IPS DF 4.7 (cell line): ENCODE data around the gene ELMOD1.

Experiments used
- DNase-seq: peaks from one replicate; pipeline ENCODE4 v3.0.0-alpha.2; 2013; ENCODE audit warnings: low spot score; ENCODE audit errors: extremely low read depth

ELMOD1 gene

DNA sequence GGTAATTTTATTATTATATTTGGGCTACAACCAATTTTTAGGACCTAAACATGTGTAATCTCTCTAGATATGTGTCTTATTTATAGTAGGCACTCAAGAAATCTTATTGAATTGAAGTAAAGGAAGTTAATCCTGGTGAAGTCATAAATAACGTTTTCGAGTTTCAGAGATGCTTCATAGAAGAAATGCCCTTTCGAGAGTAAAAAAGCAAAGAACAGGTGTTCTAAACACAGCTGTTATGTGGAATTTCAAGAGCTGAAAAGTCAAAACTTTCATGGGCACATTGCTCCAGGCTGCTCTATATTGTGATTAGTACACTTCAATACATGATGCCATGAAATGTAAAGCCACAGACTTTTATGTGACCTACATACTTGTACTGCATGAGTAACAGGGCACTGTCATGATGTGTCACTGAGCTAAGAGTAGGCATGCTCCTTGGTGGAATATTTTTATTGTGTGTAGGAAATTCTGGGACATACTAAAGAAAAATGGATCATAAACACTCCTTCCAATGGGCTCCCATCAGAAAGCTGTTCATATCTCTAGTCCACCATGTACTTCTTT lies 7.2 kb upstream of the ELMOD1 start:
- no peak for DNase-seq

DNA sequence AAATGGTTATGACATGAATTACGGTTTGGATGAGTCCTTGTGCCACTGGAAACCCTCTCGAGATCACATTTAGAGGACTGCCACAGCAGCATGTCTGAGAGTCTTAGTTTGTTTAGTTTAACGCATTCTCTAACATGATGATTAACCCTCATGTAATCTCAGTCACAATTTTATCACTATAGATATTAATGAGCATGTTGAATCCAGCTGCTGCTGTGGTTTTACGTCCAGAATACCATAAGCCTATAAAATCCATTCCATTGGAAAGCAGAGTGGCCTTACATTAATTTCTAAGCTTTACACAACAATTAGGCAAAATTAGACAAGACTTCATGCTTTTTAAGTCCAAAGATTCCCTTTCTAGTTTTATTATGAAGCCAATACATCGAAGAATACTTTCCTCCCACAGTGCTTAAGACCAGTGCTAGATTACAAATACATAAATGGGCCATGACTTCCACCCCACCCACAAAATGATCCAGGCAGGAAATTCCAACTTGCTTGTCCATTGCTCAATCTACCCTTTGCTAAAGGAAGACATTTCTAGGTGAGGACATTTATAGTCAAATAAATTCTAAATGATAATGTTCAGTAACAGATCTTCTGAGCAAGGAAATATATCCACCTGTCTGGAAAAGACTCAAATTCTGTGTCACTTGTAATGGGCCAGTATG lies 3.5 kb upstream of the ELMOD1 start:
- DNase-seq, result no peak

DNA sequence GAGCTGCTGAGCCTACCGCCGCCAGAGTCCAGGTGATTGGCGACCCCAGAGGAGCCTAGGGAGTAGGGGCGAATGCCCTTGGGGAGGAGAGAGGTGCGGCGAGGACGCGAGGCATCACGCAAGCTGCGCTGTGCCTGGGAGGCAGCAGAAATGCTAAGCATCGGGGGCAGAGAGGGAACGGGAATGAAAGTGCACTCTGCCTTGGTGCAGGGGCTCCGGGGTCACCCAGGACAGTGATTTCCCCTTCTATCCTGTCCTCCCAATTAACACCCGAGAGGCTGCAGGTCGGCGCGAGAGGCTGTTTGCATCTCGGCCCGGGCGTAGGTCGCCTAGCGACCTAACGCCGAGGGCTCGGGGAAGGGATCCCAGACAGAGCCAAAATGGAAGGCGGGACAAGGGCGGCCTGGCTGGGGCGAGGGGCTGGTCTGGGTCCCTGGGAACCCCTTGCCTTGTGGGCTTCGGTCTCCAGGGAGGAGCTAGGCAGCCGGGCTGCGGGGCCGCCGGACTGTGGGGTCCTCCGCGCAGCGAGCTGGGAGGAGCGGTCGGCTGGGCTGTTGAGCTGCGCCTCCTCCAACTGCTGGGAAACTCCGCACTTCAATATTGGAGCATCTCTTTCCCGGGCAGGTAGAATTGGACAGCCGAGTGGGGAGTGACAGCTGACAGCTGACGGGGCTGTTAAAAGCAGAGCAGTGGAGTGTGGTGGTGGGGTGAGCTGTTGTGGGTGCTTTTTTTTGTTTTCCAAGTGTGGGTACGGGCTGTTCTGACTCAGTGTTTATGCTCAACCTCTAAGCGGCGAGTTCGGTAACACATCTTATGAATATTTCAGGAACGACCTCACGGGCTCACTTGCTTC lies 657 bp downstream of the ELMOD1 start:
- no peak for DNase-seq

DNA sequence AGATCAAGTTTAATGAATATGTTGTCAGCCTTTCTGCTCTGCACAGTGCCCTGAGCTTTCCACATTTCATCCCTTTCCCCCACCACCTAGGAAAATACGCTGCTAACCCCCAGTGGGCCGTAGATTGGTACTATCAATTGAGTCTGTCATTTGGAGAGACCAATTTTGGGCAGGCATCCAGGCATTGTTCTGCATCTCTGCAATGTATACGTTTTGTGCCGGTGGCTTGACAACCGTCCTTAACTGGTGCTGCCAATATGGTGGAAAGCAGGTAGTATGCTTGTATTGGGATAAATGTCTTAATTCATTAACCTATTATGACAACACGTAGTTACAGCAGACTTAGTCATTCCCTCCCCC lies 1.3 kb downstream of the ELMOD1 start:
- no peak for DNase-seq

DNA sequence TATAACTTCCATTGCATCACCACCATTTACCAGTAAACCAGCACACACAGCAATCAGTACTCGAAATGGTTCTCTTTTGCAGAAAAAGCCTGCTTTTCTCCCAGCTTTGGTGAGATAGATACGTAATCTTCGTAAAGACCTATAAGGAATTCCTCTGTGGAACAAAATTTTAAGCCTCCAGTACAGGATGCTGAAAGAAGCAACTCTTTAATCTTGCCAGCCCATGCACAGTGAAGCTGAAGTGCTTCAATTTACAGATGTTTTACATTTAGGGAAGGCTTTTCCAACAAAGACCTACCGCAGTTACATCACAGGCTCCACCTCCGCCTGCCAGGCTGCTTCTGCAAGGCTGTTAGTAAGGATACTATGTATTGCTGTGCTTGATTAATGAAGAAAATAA lies 1.9 kb downstream of the ELMOD1 start:
- no peak for DNase-seq

DNA sequence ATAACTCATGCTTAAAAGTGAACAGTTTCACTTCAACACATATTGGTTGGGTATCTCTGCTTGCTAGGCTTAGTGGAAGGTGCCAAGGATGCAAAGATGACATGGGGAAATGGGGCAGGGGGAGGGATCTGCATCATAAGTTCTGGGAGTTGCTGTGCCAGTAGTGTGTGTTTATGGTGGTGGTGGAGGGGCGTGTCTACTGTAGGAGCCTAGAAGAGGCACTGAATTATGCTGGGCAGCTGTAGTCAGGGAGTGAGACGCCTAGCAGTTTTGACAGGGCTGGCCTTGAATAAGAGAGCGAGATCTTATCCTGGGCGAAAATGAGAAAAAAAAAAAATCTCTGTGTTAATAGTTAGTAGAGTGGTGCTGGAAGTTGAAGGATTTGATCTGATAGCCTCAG lies 3.0 kb downstream of the ELMOD1 start:
- DNase-seq, result no peak

DNA sequence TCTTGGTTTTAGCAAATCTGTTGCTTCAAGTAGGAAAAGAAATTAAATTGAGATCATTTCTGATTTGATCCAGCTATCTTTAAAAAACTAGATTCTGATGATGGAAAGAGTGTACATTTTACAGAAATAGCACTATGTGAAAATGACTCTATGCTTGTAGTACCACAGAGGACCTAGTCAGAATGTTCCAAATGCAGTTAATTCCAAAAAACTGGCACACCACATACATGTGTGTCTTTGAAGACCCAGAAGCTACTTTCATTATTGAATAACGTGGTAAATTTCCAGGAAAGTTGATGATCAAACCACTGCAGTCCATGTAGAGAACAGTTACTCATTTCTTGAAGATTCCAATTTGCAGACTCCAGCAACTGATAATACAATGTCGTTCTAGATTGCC lies 3.8 kb downstream of the ELMOD1 start:
- no peak for DNase-seq

DNA sequence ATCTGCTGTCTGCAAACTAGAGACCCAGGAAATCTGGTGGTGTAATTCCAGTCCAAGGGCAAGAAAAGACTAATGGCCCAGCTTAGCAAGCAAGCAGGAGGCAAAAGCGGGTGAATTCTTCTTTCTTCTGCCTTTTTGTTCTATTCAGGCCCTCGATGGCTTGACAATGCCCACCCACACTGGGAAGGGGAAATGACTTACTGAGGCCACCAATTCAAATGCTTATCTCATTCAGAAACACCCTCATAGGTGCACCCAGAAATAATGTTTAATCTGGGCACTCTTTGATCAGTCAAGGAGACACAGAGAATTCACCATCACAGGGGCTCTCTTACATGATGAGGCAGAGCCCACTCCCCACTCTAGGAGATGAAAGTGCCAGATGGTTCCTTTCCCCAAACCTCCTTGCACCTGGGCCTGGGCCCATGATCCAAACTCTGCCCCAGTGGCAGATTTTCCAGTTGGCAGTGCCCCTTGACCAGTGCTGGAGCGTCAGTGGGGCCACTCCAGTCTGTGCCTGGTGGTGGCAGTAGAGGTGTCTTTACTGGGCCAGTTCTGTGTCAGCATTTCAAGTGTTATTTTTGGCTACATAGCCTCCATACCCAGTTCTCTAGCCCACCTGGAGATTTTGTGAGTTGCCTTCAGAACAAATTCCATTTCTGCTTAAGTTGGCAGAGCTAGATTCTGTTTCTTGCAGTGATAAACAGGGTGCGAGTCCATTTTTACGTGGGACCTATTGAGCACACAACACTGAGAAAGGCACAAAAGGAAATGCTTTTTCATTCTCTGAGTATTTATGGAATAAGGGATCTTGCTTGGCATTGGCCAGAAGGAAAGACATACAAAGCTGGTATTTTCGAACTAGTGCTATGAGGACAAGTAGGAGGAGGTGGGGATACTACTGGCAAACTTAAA lies 7.5 kb downstream of the ELMOD1 start:
- no peak for DNase-seq

DNA sequence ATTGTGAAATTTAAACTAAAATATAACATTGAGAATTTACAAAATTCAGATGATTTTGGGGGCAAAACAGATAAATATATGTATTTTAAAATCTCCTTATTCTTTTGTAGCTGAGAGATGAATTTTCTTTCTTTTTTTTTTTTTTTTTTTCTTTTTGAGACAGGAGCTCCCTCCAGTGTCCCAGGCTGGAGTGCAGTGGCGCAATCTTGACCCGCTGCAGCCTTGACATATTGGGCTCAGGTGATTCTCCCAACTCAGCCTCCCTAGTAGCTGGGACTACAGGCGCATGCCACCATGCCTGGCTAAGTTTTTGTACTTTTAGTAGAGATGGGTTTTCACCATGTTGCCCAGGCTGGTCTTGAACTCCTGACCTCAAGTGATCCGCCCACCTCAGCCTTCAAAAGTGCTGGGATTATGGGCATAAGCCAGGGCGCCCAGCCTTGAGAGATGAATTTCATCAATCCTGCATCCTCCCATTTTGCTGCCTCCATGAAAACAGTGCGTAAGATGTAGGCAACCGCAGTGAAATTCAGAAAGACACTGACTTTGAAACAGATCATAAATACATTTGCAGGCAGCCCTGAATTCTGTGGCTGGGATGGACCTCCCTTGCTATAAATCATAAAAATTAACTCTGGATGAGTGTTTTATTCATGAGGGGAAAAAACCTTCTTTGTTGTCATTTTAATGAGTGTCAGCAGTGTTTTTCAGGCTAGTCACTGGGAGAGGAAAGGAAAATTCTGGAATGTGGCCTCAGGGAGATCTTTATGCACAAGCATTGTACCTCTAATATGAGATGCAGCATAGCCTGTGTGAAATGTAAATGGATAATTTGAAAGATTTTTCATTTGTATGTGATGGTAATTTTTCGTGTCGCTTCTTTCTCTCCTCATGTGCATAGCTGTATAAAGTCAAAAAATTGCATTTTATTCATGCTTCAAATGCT lies 14.4 kb downstream of the ELMOD1 start:
- DNase-seq, result no peak

DNA sequence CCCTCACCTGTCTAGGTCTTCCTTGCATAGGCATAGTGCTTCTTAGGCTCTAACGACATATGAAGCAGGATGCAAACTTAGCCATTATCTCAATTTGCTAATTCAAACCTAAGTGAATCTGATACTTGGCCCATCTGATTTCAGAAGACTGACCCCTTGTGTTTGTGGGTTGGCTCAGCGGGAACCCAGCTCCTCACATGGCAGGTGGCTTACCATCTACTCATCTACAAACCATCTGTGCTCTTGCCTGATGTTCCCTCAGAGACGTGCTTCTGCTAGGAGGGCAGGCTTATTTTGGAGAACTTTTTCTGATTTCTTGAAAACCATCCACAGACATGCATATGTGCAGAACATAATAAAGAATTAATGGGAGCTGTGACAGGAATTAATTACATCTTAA lies 15.2 kb downstream of the ELMOD1 start:
- no peak for DNase-seq

DNA sequence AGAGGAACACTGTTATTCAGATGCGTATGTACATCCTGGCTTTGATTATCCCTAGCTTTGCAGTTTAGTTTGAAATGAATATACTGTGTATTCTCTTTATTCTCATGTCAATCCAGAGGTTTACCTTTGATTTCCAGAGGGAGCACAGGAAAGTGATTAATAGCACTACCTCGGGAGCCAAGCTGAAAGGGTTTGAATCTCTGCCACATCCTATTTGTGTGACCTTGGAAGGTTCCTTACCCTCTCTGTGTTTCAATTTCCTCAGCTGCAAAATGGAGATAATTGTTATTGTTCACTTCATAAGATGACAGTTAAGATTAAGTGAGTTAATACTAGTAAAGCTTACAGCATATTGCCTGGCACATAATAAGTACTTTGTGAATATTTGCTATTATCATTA lies 17.9 kb downstream of the ELMOD1 start:
- DNase-seq, result no peak

DNA sequence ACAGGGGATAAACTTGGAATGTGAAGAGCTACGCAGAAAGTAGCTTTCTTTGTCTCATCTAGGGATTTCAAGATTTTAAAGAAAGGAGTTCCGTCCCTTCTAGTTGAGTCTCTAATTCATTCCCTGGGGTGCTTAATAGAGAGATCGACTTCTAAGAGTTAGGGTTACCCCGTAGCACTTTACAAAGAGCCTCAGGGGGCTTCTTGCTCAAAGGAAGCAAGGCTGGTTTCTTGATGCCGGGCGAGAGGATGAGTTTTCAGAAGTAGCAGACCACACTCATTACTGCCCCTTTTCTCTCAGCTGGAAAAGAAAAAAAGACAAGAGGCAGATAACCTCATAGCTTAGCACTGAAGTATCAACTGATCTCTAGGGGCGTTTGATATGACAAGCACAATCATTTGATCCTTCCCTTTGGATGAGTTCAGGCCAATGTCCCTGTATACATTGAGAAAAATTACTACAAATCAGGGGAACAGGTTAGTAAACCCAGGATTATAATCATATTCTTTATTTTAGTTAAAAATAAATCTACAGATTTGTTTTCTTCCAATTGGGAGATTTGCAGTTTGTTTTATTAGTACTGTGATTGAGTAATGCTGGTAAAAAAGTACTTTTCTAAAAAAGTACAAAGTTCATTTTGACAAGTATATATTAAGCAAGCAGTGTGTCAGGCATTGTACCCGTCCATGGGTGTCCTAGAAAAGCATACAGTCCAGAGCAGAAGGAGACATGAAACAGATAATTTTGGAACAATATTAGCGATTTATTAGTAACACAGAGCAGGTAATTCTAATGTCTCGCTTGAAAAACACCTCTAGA lies 18.7 kb downstream of the ELMOD1 start:
- DNase-seq, result no peak

DNA sequence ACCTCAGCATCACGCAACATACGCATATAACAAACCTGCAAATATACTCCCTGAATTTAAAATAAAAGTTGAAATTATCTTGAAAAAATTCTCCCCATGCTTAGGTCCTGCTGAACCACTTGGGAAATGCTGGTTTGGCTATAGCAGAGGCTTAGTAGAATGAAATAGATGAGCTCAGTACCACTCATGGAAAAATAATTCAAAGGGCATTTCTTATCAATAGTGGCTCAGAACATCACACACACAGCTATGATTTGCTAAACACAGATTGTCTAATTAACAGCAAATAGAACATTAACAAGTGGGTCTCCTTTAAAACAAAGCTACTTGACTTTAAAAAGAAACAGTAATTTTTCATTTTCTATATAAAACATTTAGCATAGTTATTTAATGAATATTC lies 21.5 kb downstream of the ELMOD1 start:
- DNase-seq, result no peak

DNA sequence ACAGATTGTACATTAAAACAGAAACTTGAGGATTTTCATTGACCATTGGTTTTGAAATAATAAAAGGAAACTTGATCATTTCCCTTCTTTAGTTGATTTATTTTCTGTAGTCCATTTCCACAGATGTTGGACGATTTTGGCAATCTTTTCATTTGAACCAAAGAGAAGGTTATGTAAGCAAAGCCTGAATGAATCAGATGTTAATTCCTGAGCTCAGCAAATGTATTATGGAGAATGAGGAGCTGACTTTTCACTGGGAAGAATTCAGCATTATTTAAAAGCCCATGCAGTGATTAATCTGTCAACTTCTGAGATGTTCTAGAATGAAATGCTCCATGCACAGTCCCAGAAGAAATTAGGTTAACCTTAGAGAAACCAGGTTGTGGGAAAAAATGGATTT lies 29.0 kb downstream of the ELMOD1 start:
- no peak for DNase-seq

DNA sequence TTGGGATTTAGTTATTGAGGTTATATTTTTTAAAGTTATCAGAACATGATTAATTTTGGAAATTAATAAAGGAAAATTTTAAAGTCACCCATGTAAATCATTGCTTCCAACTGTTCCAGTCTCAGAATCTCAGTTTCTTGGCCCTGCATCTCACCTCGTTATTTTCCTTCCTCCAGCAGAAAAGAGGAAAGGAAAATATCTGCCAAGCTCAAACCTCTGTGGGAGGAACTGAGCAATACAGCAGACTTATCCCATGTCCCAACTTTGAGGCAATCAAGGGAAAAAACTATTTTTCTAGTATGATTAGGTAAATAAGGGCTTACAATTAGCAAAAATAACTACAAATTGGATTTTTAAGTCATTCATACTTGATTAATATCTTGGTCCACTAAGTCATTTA lies 30.1 kb downstream of the ELMOD1 start:
- no peak for DNase-seq

DNA sequence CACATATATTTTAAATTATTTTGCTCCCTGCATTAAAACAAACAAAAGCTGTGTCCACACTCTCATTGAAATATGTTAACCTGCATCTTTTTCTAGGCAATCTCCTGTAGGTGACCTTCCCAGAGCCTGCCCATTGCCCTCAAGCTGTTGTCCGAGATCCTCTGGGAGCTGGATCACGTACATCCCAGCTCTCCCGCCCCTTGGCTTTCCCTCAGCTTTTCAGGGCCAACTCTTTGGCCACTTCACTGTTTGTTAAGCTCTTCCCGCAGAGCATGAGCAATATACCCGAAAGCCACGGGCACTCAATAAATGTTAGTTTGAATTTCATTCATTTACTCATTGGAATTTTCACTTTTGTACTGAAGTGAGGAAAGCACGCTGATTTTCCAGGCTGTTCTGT lies 32.2 kb downstream of the ELMOD1 start:
- no peak for DNase-seq

DNA sequence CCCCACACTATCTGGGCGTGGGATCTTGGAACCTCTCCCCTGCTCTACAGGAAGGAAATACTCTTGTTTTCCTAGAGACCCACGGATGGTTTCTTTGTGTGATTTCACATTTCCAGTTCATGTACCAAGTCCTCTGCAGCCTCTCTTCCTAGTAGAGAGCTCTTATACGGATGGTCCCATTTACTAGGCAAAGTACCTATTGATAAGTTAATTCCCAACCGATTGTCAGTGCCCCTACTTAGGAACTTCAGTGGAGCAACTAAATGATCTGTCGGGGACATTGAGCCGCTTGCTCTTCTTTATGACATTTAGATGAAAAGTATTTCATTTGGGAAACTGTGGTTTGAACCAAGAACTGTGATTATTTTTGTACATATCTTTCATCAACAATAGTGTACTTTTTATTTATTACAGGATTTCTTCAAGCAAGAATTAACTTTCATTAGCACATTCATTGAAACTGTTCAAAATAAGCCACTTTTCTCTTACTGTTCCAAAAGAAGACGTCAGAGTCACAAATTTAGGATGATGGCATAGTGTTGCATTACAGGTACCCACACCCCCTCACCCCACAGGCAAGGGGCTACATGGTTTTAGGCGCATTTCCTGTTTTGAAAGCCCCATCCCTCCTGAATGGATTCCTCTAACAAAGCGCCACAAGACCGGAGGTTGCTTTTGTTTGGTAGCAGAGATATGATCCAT lies 34.2 kb downstream of the ELMOD1 start:
- no peak for DNase-seq

DNA sequence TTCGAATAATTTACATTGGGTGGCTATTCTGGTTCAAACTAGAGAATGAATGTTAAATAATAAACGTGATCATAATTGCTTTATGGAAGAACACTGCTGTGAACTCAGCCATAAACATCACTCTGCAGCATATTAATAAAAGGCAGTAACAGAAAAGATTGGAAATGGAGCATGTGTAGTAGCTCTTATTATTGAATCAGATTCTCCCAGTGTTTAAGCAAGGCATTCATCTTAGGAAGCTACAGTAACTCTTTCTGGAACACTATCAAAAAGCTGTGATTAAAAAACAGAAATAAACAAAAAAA lies 34.7 kb downstream of the ELMOD1 start:
- DNase-seq, result no peak

DNA sequence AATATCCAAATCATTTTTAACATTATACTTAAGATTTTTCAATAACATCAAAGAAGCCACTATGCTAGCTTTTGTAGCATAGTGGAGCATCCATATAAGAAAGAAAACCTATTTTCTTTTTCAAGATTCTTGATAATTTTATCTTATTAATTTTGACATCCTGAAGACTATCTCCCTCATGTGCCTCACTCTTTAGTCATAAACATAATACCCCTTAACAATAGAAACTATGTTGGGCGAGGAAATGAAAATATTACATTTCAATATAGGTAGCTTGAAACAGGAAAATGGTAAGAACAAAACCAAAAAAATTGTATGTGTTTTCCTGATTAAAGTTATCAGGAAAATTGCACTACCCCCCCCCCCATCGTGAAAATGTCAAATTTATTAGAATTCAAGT lies 40.1 kb downstream of the ELMOD1 start:
- no peak for DNase-seq
